Parathyroid adenoma (tissue), 2 donors: ENCODE results near the gene MYO19.

Experiments
- H2AFZ ChIP-seq: fragments of 300-600 bp; sonication (generic); one replicate; pipeline ENCODE4 v1.7.0; 2017; ENCODE audit warnings: antibody characterized with exemption, mild to moderate bottlenecking
- H3K27ac ChIP-seq: fragments of 300-600 bp; sonication (generic); one replicate; pipeline ENCODE4 v1.7.0; 2017
- H3K27me3 ChIP-seq: fragments of 300-600 bp; sonication (generic); one replicate; pipeline ENCODE4 v1.7.0; 2017; ENCODE audit warnings: low read length; ENCODE audit not compliant: control insufficient read depth, insufficient read depth
- H3K36me3 ChIP-seq: fragments of 300-600 bp; sonication (generic); one replicate; pipeline ENCODE4 v1.7.0; 2017; ENCODE audit warnings: low read length; ENCODE audit not compliant: control insufficient read depth, insufficient read depth
- H3K4me1 ChIP-seq: fragments of 300-600 bp; sonication (generic); one replicate; pipeline ENCODE4 v1.7.0; 2017; ENCODE audit warnings: control low read depth
- H3K4me2 ChIP-seq: fragments of 300-600 bp; sonication (generic); one replicate; pipeline ENCODE4 v1.7.0; 2017; ENCODE audit warnings: low read length
- H3K4me3 ChIP-seq: fragments of 300-600 bp; sonication (generic); one replicate; pipeline ENCODE4 v1.7.0; 2017; ENCODE audit warnings: low read depth, low read length
- H3K79me2 ChIP-seq: fragments of 300-600 bp; sonication (generic); one replicate; pipeline ENCODE4 v1.7.0; 2017; ENCODE audit warnings: control low read depth
- H3K9ac ChIP-seq: fragments of 300-600 bp; sonication (generic); one replicate; pipeline ENCODE4 v1.7.0; 2017; ENCODE audit warnings: mild to moderate bottlenecking
- H3K9me3 ChIP-seq: fragments of 300-600 bp; sonication (generic); one replicate; pipeline ENCODE4 v1.7.0; 2017; ENCODE audit warnings: low read length; ENCODE audit not compliant: control insufficient read depth
- TF ChIP-seq, protein P1 (sequence below): fragments of 300-600 bp; sonication (generic); IDR thresholded peaks from one replicate; pipeline ENCODE4 v1.7.0; 2017; ENCODE audit warnings: antibody characterized with exemption, mild to moderate bottlenecking
- donor health status: primary hyperparathyroidism.

MYO19 gene

GRCh38 chr17:36525888-36526287, 8.8 kb downstream of the MYO19 start:
- H3K4me1 ChIP-seq = no peaks in the 10 kb centered on the region

GRCh38 chr17:36525113-36525512, 9.6 kb downstream of the MYO19 start:
- H3K4me3 ChIP-seq = no peak overlapping the region
- H3K4me2 ChIP-seq = no peak overlapping the region
- no peaks in the 10 kb centered on the region for H3K4me1 ChIP-seq
- H3K27ac ChIP-seq = no peak overlapping the region
- H3K9me3 ChIP-seq = no peaks in the 10 kb centered on the region
- H3K79me2 ChIP-seq = no peaks in the 10 kb centered on the region
- H3K36me3 ChIP-seq = no peaks in the 10 kb centered on the region
- no peak overlapping the region for H2AFZ ChIP-seq
- TF ChIP-seq, protein P1, sequence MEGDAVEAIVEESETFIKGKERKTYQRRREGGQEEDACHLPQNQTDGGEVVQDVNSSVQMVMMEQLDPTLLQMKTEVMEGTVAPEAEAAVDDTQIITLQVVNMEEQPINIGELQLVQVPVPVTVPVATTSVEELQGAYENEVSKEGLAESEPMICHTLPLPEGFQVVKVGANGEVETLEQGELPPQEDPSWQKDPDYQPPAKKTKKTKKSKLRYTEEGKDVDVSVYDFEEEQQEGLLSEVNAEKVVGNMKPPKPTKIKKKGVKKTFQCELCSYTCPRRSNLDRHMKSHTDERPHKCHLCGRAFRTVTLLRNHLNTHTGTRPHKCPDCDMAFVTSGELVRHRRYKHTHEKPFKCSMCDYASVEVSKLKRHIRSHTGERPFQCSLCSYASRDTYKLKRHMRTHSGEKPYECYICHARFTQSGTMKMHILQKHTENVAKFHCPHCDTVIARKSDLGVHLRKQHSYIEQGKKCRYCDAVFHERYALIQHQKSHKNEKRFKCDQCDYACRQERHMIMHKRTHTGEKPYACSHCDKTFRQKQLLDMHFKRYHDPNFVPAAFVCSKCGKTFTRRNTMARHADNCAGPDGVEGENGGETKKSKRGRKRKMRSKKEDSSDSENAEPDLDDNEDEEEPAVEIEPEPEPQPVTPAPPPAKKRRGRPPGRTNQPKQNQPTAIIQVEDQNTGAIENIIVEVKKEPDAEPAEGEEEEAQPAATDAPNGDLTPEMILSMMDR = no peak
- no peaks in the 10 kb centered on the region for H3K27me3 ChIP-seq
- H3K9ac ChIP-seq = no peak overlapping the region

More at GRCh38 chr17:36525888-36526287, 8.8 kb downstream of the MYO19 start:
- no peak overlapping the region for H3K4me2 ChIP-seq
- no peaks in the 10 kb centered on the region for H3K9me3 ChIP-seq
- TF ChIP-seq, protein P1 = no peak
- H3K27me3 ChIP-seq = no peaks in the 10 kb centered on the region
- H3K36me3 ChIP-seq = no peaks in the 10 kb centered on the region
- H3K4me3 ChIP-seq = no peak overlapping the region
- no peak overlapping the region for H3K27ac ChIP-seq
- H2AFZ ChIP-seq = no peak overlapping the region
- H3K79me2 ChIP-seq = no peaks in the 10 kb centered on the region
- H3K9ac ChIP-seq = no peak overlapping the region

DNA sequence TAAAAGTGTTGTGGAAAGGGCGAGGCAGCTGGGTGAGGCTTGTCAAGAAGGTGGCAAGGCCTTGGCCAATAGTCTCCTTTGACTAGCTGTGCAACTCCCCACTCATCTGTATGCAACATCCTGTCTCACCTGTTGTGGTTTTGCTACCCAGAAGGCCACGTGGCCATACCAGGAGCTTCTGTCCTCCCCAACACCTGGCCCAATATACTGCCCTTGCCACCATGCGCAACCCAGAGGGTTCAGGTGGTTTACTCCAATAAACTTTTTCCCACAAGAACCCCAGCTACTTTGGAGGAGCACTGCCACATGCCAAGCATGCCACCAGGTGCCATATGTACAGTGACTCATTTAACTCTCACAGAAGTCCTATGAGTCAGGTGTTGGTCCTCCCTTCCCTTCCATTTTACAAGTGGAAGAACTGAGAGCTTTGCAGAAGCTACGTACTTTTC, 10.2 kb downstream of the MYO19 start:
- TF ChIP-seq, protein P1 = no peak
- Histone ChIP-seq H3K27me3 (no peaks in the 10 kb centered on the region), H3K4me1 (no peaks in the 10 kb centered on the region), H3K4me3 (no peak overlapping the region), H3K9ac (no peak overlapping the region), H3K9me3 (no peaks in the 10 kb centered on the region), H3K27ac (no peak overlapping the region), H3K79me2 (no peaks in the 10 kb centered on the region), H2AFZ (no peak overlapping the region), H3K4me2 (no peak overlapping the region), H3K36me3 (no peaks in the 10 kb centered on the region)

DNA sequence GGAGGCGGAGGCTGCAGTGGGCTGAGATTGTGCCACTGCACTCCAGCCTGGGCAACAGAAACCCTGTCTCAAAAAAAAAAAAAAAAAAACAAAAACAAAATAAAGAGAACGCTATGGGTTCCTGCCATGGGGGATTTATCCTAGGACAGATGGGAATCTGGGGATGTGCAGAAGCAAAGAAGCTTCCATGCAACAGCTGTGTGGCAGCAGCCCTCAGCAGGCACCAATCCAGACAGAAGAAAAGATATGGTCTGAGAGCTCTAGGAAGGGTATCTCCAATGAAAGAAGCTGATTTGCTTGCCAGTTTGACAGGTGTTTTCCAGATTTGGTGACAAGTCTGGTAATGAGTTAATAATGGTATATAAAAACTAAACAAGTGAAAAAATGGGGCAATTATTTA, 11.6 kb downstream of the MYO19 start:
- H3K27me3 ChIP-seq = no peaks in the 10 kb centered on the region
- H3K27ac ChIP-seq = no peak overlapping the region
- no peaks in the 10 kb centered on the region for H3K4me1 ChIP-seq
- no peak overlapping the region for H3K4me3 ChIP-seq
- H3K36me3 ChIP-seq = no peaks in the 10 kb centered on the region
- H2AFZ ChIP-seq = no peak overlapping the region
- TF ChIP-seq, protein P1 = no peak
- H3K9ac ChIP-seq = no peak overlapping the region
- H3K9me3 ChIP-seq = no peaks in the 10 kb centered on the region
- H3K4me2 ChIP-seq = no peak overlapping the region
- no peaks in the 10 kb centered on the region for H3K79me2 ChIP-seq

DNA sequence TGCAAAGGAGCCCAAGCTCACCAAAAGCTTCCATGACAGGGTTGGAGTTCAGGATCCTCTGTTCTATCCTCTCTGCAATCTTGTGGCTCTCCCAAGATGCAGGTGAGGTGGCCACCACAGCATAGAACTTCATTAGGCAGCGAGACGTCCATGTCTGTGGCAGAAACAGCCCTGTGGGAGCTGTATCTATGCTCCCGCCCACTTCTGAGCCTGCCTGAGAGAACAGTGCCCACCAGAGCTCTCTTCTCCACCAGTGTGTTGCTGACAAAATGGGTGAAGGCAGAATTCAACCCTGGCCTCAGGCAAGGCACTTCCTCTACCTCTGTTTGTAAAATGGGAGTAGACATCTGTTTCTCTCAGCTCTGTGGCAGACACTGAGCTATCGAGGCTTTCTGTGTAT, 18.8 kb downstream of the MYO19 start:
- TF ChIP-seq, protein P1 = no peak
- Histone ChIP-seq H2AFZ (no peak overlapping the region), H3K9ac (no peak overlapping the region), H3K4me2 (no peak overlapping the region), H3K36me3 (no peaks in the 10 kb centered on the region), H3K4me1 (no peaks in the 10 kb centered on the region), H3K9me3 (no peaks in the 10 kb centered on the region), H3K4me3 (no peak overlapping the region), H3K27ac (no peak overlapping the region), H3K79me2 (no peaks in the 10 kb centered on the region), H3K27me3 (no peaks in the 10 kb centered on the region)
